GM21825 (cell line): ENCODE data around the gene DOCK8.

Experiments
- ATAC-seq: cut with Tn5 transposase; IDR thresholded peaks from one replicate; pipeline ENCODE4 v1.9.1; 2021; ENCODE audit warnings: mild to moderate bottlenecking, moderate library complexity; ENCODE audit not compliant: unreplicated experiment

DOCK8 gene

DNA sequence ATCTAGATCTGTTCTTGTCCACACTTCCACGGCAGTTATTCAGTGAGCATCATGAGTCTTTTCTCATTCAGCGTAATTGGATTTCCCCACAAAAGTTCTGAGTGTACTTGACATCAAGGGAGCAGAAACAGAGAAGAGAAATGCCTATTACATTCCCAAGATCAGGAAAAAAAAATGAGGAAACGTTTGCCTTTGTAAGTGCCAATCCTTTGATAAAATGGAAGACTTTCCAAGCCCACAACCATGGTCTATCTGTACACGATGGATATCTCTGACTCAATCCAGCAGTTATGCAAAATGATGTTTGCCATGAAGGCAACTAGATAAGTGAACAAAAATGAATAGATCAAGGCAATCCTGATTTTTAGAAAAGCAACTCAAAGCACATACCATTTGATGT, 235.9 kb downstream of the DOCK8 start:
- ATAC-seq = no peak

DNA sequence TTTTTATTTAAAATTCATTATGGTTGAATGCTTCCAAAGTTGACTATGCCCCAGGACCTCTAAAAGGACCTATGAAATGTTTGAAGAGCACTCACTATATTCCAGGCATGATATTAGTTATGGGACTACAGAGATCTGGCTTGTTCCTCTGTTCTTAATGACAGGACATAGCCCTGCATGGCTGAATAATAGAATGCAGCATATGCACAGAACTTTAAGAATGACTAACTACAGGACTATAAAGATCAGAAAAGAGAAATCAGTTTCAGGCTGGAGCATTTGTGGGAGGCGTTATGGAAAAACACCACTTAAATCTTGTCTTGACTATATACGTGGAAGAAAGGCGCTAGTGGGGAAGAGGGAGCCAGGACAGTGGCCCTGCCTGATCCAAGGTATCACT, 239.2 kb downstream of the DOCK8 start:
- ATAC-seq = no peak

DNA sequence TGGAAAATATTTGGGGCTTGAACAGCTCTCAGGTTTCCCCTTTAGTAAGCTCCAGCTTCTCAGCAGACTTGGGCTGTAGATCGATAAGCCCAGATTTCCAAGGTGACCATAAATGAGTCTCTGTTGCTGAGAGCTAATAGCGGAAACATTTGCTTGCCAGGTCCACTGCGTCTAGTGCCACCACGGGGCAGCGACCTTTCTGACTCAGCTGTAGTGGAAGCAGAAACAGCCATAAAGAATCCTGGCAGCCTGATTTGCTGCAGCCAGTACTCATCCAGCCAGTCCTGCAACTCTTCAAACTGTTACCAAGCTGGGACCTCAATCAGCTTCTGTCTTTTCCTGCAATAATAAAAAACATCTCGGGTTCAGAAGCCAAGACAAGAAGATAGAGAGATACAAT, 241.7 kb downstream of the DOCK8 start:
- ATAC-seq = no peak

DNA sequence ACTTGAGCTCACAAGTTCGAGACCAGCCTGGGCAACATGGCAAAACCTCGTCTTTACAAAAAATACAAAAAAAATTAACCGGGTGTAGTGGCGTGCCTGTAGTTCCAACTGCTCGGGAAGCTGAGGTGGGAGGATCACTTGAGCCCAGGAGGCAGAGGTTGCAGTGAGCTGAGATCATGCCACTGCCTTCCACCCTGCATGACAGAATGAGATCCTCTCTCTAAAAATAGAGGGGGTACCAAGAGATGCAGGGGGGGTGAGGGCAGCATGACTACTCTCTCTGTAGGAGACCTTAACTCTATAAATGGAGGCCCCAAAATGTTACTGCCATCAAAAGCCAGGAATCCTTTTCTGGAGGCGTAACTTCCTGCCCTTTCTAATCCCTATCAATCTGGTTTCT, 243.9 kb downstream of the DOCK8 start:
- no peak for ATAC-seq

DNA sequence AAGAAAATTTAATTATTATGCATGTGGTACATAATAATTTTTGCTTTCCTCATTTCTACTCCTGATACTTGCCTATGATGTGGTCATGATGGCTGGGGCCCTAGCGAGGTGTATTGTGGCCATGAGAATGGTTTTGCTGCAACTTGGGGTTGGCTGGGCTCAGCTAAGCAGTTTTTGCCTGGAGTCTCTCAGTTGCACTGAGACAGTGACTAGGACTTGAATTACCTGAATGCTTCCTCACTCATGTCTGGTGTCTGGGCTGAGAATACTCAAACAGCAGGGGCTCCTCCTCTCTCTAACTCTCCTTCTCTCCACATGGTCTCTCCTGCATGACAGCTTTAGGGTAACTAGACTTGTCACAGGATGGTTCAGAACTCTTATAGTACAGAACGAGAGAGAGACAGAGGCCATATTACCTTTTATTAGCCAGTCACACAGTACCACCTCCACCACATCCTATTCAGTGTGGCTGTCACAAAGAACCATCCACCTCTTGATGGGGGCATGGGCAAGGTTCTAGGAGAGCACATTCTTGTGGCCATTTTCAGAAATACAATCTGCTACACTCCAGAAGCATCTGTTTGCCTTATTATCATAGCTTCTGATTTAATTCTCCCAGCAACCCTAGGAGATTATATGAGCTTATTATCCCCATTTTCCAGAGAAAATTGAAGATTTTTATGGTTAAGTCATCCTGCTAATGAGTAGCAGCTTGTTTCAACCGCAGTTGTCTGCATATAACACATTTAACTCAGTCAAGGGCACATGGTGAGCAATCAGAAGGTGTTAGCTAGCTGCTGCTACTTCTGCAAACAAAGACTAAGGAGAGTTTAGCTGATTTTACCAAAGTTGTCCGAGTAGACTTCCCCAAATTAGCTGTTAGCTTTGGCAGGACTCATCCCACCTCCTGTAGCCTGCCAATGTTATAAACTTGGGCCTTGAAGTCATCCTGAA, 245.1 kb downstream of the DOCK8 start:
- no peak for ATAC-seq

DNA sequence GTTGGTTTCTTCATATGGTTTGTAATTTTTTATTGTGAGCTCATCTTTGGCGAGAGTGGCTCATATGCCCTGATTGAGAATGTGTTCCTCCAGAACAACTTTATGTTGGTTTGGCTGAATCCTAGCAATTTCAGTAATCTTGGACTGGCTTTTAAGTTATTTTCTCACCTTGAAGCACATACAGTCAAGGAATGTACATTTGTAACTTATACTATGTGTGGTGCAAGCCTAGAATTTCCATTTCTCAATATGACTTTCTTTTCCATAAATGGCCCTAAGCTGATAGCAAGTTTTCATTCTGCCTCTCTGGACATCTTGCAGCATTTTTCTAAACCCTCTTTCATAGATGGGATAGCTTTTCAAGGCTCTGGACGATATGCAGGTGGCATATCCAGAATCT, 247.5 kb downstream of the DOCK8 start:
- no peak for ATAC-seq

DNA sequence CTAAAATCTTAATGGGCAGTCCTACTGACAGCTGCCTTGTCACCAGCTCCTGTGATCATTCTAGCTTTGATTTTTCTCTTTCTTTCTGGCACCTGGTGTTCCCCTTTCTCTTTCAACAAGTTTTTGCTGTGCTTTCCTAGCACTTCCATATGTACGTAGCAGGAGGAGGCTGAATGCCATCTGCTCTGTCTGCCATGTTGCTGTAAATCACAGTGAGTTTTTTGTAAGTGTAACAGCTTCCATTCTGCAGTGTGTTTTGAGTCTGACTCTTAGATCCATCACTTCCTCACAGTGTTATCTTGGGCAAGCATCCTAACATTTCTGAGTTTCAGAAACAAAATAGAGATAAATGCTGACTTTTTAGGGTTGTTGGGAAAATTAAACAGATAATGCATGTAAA, 247.9 kb downstream of the DOCK8 start:
- no peak for ATAC-seq

DNA sequence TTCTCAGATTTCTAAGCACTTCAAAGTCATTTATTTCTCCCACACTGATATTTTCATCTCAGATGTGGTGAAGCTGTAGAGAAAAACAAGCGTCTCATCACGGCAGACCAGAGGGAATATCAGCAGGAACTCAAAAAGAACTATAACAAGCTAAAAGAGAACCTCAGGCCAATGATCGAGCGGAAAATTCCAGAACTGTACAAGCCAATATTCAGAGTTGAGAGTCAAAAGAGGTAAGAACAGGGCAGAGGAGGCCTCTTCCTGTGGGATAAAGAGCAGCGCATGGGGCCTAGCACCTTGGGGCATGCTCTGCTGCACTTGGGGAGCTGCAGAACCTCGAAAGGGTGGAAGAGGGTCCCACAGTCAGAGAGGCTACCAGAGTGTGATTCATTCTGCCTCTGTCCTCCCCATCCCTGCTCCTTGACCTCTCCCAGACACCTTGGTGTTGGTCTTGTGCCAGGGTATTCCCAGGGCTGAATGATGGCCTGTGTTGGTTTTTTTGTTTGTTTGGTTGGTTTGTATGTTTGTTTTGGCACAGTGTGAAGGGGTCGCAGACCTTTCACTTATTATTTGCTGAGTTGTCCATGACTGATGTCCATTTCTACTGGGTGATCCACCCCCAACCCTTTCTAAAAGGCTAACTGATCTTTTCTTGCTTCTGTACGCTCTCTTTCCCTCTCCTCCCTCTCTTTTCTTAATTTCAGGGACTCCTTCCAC, 248.9 kb downstream of the DOCK8 start:
- ATAC-seq = no peak

DNA sequence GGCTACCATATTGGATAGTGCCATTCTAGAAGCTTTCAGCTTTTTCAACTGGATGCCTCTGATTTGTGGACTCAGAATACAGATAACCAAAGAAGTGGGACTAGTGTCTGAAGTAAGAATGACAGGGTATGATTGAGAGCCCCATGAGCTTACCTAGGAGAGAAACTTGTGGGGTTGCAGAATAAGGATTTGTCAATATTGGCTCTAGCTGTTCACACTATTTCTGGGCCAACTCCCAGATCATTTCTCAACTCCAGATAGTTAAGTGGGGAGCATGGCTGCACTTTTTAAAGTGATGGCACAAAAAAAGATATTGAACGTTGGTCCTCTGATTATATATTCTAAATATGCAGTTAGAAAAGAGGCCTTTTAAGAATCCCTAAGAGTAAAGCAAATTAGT, 252.1 kb downstream of the DOCK8 start:
- no peak for ATAC-seq

DNA sequence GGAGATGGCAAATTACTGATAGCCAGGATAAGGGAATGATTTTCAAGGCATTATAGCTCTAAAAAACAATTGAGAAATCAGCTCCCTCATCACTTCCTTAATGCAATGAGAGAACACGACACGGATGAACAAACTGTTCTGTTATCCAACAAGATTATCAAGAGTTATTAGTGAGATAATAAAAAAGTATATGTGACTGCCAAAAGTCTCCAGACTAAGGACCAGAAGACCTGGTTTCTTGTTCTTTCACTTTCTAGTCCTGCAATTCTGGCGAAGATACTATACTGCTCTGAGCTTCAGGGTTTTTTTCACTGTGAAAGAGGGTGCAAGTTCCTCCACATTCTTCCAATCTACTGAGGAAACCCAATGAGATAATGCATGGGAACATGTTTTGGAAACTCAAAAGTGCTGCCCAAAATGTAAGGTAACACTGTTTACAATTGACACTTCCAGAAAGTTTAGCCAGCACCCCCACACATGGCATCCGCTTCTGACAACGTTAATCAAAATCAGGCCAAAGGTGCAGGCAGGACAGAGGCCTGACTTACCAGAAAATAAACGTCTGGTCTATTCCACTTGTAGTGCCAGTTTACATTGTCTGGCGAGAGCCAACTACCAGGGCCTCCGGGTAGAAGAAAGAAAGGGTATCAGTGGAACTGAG, 254.2 kb downstream of the DOCK8 start:
- ATAC-seq = no peak

DNA sequence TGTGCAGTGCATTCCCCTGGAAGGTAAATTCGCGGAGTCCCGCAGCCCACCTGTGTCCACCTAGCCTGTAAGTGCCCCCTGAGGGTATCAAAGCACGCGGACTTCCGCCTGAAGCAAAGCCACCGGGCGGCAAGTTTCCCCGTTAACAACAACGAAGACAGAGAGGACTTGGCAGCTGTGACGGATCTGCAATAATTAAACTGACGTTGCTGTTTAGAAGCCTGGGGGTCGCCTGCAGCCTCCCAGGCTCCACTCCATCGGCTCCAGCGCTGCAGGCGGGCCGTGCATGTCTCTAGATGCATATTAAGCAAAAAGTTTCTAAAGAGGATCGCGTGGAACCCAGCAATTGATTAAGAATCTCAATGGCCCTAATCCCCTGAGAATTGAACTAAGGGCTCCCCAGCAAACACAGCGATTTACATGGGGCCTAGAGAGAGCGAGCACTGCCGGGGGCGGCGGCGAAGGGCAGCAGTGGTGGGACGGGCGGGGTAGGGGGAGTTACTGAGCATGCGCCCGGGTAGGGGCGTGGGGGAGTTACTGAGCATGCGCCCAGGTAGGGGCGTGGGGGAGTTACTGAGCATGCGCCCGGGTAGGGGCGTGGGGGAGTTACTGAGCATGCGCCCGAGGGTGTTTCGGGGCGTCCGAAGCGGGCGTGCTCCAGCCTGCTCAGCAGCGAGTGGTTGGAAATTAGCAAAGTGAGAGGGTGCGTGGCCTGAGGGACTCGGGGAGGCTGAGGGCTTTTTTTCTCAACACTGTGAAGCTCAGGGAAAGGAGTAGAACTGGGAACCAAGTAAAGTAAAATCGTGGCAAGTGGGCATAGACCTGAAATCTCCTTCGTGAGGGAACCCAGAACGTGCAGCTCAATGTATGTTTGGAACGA, 255.2 kb downstream of the DOCK8 start:
- ATAC-seq = peak; percentile 88

DNA sequence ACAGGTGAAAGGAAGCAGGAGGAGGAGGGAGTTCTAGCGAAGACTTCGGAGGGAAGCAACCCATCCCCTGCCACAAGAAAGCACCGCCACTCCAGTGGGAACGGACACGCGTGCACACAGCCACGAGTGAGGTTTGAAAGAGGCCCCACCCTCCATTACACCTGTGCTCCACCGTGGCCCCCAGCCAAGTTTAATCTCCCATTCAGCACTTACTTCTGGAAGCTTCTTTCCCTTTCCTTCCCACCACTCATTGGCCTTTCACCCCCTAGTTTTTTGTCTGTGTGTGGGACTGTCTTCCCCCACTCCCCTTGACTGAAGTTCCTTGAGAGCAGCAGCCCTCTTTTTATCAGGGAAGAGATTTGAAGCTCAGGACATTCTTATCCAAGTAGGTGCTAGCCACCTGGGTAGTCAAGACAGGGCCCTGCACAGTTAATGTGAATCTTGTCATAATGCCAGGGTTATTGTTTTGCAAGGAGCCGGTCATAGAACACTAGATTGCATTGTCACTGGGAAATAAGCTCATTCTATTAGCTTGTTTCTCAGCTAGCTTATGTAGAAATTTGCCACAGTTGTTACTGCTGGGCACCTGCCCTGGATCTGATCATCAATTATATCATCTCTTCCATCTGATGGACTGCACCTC, 256.0 kb downstream of the DOCK8 start:
- ATAC-seq = no peak

DNA sequence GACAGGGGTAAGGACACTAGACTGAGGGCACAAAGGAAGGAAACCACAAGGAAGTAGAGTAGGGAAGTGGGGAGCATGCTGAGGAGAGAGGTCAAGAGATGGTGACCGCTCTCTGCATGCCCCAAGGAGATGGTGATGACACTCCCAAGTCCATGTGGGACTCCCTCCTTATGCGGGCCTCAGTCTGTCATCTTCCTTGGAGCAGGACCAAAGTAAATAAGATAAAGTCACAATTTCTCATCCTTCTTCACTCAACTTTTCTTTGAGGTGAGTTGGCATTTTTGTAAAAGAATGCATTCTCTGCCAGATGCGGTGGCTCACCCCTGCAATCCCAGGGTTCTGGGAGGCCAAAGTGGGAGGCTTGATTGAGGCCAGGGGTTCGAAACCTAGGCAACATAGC, 256.7 kb downstream of the DOCK8 start:
- no peak for ATAC-seq

DNA sequence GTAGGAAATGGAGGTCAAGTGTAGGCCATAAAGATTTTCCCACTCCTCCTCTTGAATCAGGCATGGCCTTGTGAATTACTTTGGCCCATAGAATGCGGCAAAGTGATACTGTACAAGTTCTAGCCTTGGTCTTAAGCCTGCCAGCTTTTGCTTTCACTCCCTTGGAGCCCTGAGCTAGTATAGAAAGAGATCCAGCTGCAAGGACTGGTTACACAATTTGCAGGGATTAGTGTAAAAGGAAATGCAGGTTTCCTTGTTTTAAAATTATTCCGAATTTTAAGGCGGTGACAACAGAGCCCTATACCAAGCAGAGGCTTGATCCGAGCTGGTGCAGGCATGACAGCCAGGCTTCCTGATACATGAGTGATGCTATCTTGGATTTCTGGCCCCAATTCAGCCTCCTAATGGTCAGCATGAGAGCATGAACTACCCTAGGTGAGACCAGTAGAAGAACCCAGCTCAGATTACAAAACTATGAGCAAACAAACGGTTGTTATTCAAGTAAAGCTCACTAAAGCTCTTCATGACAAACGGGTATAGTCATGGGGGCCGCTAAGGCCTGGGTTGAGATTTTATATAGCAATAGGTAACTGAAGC, 257.9 kb downstream of the DOCK8 start:
- ATAC-seq = no peak

DNA sequence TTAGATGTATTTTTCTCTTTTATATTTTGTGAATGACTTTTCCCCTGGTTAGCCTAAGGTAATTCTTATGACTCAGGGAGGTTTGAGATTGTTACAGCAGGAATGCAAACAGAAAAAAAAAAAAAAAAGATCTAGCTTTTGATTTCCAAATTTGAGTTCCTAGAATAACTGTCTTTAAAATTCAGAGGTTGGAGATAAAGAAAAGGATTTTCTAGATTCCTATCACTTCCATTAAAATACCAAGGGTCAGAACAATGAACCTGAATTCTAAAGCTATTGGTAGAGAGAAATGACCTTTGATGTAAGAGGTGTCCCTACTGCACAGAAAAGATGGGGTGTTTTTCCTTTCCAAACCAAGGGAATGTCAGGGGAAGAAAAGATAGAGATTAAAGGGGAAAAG, 262.5 kb downstream of the DOCK8 start:
- no peak for ATAC-seq

DNA sequence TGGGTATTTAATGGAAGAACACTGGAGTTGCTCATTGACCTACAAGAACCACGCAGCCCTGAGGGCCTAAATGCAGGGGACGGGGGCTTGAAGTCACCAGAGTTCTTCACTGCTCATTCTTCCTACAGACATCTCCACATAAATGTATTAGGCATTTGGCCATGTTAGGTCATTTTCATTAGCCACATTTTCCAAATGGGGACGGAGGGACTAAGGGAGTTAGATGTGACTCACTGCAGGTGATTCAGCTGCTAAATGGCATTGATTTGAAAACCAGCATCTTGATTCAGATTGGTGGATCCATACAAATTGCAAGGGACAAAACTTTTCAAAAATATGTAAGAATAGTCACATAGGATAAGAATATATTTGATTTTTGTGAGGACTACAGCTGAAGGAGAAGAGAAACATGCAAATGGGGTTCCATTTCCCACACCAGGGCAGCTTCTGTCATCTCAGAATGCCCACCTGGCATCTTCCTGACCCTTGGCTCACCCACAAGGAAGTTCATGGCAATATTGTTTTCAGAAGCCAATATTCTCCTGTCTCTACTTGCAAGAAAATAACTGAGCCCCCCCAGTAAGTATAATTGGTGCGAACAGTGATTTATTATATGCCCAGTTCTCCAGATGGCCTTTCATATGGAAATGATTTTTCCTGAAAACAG, 264.8 kb downstream of the DOCK8 start:
- no peak for ATAC-seq

DNA sequence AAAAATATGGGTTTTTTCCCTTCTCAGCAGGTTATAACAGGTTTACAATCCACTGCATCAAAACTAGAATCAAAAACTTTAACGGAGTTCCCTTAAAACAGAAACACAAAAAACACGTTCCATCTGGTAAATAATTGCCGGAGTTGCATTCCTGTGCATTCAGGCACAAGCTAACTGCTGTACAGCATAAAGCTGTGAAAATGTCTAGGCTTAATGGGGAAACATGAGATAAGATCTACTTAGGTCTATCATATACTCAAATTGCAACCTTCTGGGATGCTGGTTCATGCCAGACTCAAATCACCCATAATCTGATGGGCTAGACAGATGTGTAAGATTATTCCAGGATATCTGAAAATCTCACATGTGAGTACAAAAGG, 265.3 kb downstream of the DOCK8 start:
- ATAC-seq = no peak

DNA sequence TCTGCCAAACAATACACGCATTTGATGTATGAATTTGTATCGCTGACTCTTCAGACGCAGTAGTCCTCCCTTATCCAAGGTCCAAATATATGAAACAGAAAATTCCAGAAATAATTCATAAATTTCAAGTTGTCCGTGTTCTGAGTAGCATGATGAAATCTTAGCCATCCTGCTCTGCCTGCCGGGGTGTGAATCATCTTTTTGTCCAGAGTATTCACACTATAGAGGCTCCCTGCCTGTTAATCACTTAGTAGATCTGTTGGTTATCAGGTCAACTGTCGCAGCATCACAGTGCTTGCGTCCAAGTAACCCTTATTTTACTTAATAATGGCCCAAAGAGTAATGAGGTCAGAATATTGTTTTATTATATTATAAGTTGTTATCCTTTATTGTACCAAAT, 268.1 kb downstream of the DOCK8 start:
- ATAC-seq = no peak

DNA sequence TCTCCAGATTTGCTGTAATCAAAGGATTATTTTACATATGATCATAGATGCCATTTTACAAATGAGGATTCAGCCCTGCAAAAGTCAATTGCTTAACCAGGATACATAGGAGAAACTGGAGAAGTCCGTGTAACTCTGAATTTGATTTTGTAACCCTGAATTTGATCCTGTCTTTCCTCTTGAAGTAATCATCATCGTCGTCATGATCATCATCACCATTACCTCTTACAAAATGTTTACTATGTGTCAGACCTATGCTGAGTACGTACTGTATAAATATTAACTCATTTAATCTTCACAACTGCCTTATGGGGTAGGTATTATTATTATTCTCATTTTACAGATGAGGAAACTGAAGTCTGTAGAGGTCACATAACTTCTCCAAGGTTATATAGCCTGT, 271.5 kb downstream of the DOCK8 start:
- ATAC-seq = no peak
